Body of pancreas (tissue), 4 donors: ENCODE results near the gene RPTOR.

ENCODE experiments used
- CTCF ChIP-seq, 7 experiments: fragments of 450-650 bp in 4 of 7; fragments of 200-600 bp in 3 of 7; sonication (generic) in 3 of 7; IDR thresholded peaks; one replicate each; pipeline ENCODE4 v1.5.1; 2016 to 2019; ENCODE audit warnings: antibody characterized with exemption in 7 of 7
- POLR2A ChIP-seq, 3 donors: fragments of 450-650 bp; IDR thresholded peaks; one replicate each; pipeline ENCODE4 v1.6.1; 2016; ENCODE audit warnings: antibody characterized with exemption in 3 of 3, mild to moderate bottlenecking in 2 of 3

GRCh38 chr17:81002013-81002384 lies 457.4 kb downstream of the RPTOR start:
- TF ChIP-seq CTCF (IDR thresholded peaks at IDR 0.05) (no peak), POLR2A (IDR thresholded peaks at IDR 0.05) (no peak)
